ENCODE measurements around the gene FAM200B.

The FAM200B gene

GRCh38 chr4:15736514-15737050 is 55.0 kb downstream of the FAM200B start:
- DNase-seq (ENCODE audit: low read depth): no peak

GRCh38 chr4:15737255-15737654 is 55.6 kb downstream of the FAM200B start:
- DNase-seq (ENCODE audit: low read depth): no peak

- DNase-seq (ENCODE audit: low read depth): no peak
These were observed 57.2 kb downstream of the FAM200B start for GRCh38 chr4:15738877-15739276.

All from activated T-cell treated with anti-CD3 and anti-CD28 coated beads for 1 hour (primary cell).